Mesenchymal stem cell (in vitro differentiated cells and primary cell): ENCODE measurements around the gene RMND5A.
"Not testable (repeated sequence)": the region's sequence is repeated elsewhere in the genome, so short reads cannot be mapped to it uniquely, and the experiment has no call there.

ENCODE experiments used
- DNase-seq: peaks from one replicate; pipeline ENCODE4 v3.0.0-alpha.2; 2013
- H2AFZ ChIP-seq: one replicate; pipeline ENCODE4 v1.6.1; 2013; ENCODE audit warnings: low read depth, mild to moderate bottlenecking, control low read depth, inconsistent platforms, low read length, moderate library complexity
- H2AK5ac ChIP-seq: 2 replicates; pipeline ENCODE4 v1.6.1; 2013; ENCODE audit warnings: low read length, moderate library complexity, mild to moderate bottlenecking, inconsistent platforms; ENCODE audit not compliant: severe bottlenecking
- H2BK120ac ChIP-seq: one replicate; pipeline ENCODE4 v1.6.1; 2013; ENCODE audit warnings: low read depth, mild to moderate bottlenecking, inconsistent platforms, low read length, moderate library complexity
- H2BK12ac ChIP-seq, 2 experiments: one replicate each; pipeline ENCODE4 v1.6.1; 2013; ENCODE audit warnings: inconsistent platforms in 2 of 2, low read length in 2 of 2, mild to moderate bottlenecking in 2 of 2, moderate library complexity in 2 of 2, control low read depth in 1 of 2
- H2BK15ac ChIP-seq: one replicate; pipeline ENCODE4 v1.6.1; 2013; ENCODE audit warnings: mild to moderate bottlenecking, low read depth, inconsistent platforms; ENCODE audit not compliant: poor library complexity, severe bottlenecking
- H2BK5ac ChIP-seq: 2 replicates; pipeline ENCODE4 v1.6.1; 2013; ENCODE audit warnings: low read depth, mild to moderate bottlenecking, low read length, control low read depth, inconsistent platforms; ENCODE audit not compliant: poor library complexity, severe bottlenecking
- H3K14ac ChIP-seq, 2 experiments: one replicate each; pipeline ENCODE4 v1.6.1; 2013; ENCODE audit warnings: inconsistent platforms in 2 of 2, low read length in 2 of 2, control low read depth in 1 of 2, mild to moderate bottlenecking in 1 of 2, moderate library complexity in 1 of 2
- H3K18ac ChIP-seq, 2 experiments: one replicate each; pipeline ENCODE4 v1.6.1; 2013; ENCODE audit warnings: inconsistent platforms in 2 of 2, low read length in 2 of 2, control low read depth in 1 of 2, low read depth in 1 of 2, mild to moderate bottlenecking in 1 of 2
- H3K23ac ChIP-seq, 2 experiments: one replicate each; pipeline ENCODE4 v1.6.1; 2013; ENCODE audit warnings: inconsistent platforms in 2 of 2, low read length in 2 of 2, mild to moderate bottlenecking in 2 of 2, moderate library complexity in 2 of 2, control low read depth in 1 of 2
- H3K27ac ChIP-seq: 2 replicates; pipeline ENCODE4 v1.5.1; 2013; ENCODE audit warnings: mild to moderate bottlenecking, moderate library complexity, low read length, control low read depth, inconsistent platforms; ENCODE audit not compliant: poor library complexity, severe bottlenecking
- H3K27me3 ChIP-seq, 2 experiments: 2 replicates each; pipeline versions ENCODE4 v1.6.1 to v1.7.0; 2013; ENCODE audit warnings: low read length in 2 of 2, mild to moderate bottlenecking in 2 of 2, moderate library complexity in 2 of 2, control low read depth in 1 of 2, inconsistent platforms in 1 of 2; ENCODE audit not compliant: control insufficient read depth in 1 of 2, insufficient read depth in 1 of 2
- H3K36me3 ChIP-seq, 2 experiments: 2 replicates each; pipeline versions ENCODE4 v1.6.1 to v1.7.0; 2013; ENCODE audit warnings: low read length in 2 of 2, control low read depth in 1 of 2, inconsistent platforms in 1 of 2, low read depth in 1 of 2, mild to moderate bottlenecking in 1 of 2; ENCODE audit not compliant: insufficient read depth in 2 of 2, control insufficient read depth in 1 of 2
- H3K4ac ChIP-seq, 2 experiments: one replicate each; pipeline ENCODE4 v1.6.1; 2013; ENCODE audit warnings: inconsistent platforms in 2 of 2, low read length in 2 of 2, mild to moderate bottlenecking in 2 of 2, moderate library complexity in 2 of 2, control low read depth in 1 of 2, low read depth in 1 of 2
- H3K4me1 ChIP-seq: 2 replicates; pipeline ENCODE4 v1.6.1; 2013; ENCODE audit warnings: low read depth, low read length, control low read depth; ENCODE audit not compliant: control insufficient read depth, insufficient read depth
- H3K4me2 ChIP-seq: 2 replicates; pipeline ENCODE4 v1.6.1; 2013; ENCODE audit warnings: low read length, mild to moderate bottlenecking, inconsistent platforms; ENCODE audit not compliant: poor library complexity, severe bottlenecking
- H3K4me3 ChIP-seq, 2 experiments: 2 replicates each; pipeline versions ENCODE4 v1.5.1 to v1.7.0; 2013; ENCODE audit warnings: low read length in 2 of 2, mild to moderate bottlenecking in 2 of 2, control low read depth in 1 of 2, low read depth in 1 of 2; ENCODE audit not compliant: insufficient read depth in 1 of 2
- H3K79me1 ChIP-seq: replicated peaks from 2 replicates; pipeline ENCODE4 v1.6.1; 2013; ENCODE audit warnings: mild to moderate bottlenecking, control low read depth, low read length, inconsistent platforms; ENCODE audit not compliant: poor library complexity, severe bottlenecking
- H3K9ac ChIP-seq: 2 replicates; pipeline ENCODE4 v1.7.0; 2013; ENCODE audit warnings: mild to moderate bottlenecking, low read length, moderate library complexity
- H3K9me3 ChIP-seq: 2 replicates; pipeline ENCODE4 v1.7.0; 2013; ENCODE audit warnings: mild to moderate bottlenecking, low read length; ENCODE audit not compliant: control insufficient read depth
- H4K8ac ChIP-seq: one replicate; pipeline ENCODE4 v1.6.1; 2013; ENCODE audit warnings: inconsistent platforms, mild to moderate bottlenecking, low read length, moderate library complexity
- H4K91ac ChIP-seq: one replicate; pipeline ENCODE4 v1.6.1; 2013; ENCODE audit warnings: mild to moderate bottlenecking, low read length, inconsistent platforms
- WGBS: methylation state at CpG from one replicate; pipeline ENCODE4 v1.1.7; 2013; ENCODE audit warnings: mixed read lengths; 5-methylcytosine and 5-hydroxymethylcytosine counted together

The RMND5A gene

GRCh38 chr2:86725706-86726105 lies 5.6 kb downstream of the RMND5A start:
- not testable (repeated sequence) for H3K36me3 ChIP-seq, H2BK12ac ChIP-seq

DNA sequence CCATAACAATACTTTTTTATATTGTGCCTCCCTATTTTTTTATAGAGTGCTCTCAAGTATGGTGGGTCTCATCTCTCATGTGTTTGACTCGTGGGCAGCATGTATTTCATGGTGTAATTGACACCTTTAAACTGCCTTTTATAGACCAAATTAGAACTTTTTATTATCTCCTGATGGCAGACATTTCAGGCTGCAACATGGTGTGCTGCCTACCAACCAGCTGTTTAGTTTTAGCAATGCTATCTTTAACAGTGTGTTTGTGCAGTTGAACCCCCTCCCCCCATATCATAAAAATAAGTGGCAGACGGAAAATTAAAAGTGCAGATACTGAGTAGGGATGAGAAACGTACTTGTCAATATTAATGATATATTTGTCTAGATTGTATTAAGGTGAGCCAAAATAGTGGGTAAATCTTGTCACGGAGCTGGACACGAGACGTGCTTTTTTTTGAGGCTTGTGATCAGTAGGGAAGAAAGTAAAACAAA lies 12.0 kb downstream of the RMND5A start:
- no CpG with 5 or more reads among the region's 6 CpGs for WGBS

More at GRCh38 chr2:86725706-86726105, 5.6 kb downstream of the RMND5A start:
- H3K79me1 ChIP-seq, H3K14ac ChIP-seq, H3K4me3 ChIP-seq, H3K23ac ChIP-seq, H2BK15ac ChIP-seq, H3K9ac ChIP-seq, H3K4ac ChIP-seq, H3K27ac ChIP-seq, H2BK120ac ChIP-seq, H2AFZ ChIP-seq, H3K4me1 ChIP-seq, H2AK5ac ChIP-seq, H2BK5ac ChIP-seq, DNase-seq, H4K91ac ChIP-seq, H4K8ac ChIP-seq, H3K4me2 ChIP-seq, H3K9me3 ChIP-seq, H3K18ac ChIP-seq, H3K27me3 ChIP-seq: not testable (repeated sequence)
- no CpG with 5 or more reads among the region's 2 CpGs for WGBS

GRCh38 chr2:86732837-86733236 lies 12.7 kb downstream of the RMND5A start:
- not testable (repeated sequence) for H3K9ac ChIP-seq, H3K18ac ChIP-seq, H3K27me3 ChIP-seq, H3K4me2 ChIP-seq, H3K4me3 ChIP-seq, H3K79me1 ChIP-seq, DNase-seq, H3K36me3 ChIP-seq, H3K14ac ChIP-seq, H2BK15ac ChIP-seq, H3K4ac ChIP-seq, H2BK12ac ChIP-seq, H3K27ac ChIP-seq, H2BK5ac ChIP-seq, H3K4me1 ChIP-seq, H3K9me3 ChIP-seq, H4K91ac ChIP-seq, H3K23ac ChIP-seq, H2AK5ac ChIP-seq, H4K8ac ChIP-seq, H2AFZ ChIP-seq, H2BK120ac ChIP-seq

More for the DNA sequence above, 12.0 kb downstream of the RMND5A start:
- not testable (repeated sequence) for H2AFZ ChIP-seq, H3K4me3 ChIP-seq, H3K23ac ChIP-seq, H3K4me2 ChIP-seq, H2AK5ac ChIP-seq, H3K79me1 ChIP-seq, H3K18ac ChIP-seq, H2BK15ac ChIP-seq, H2BK12ac ChIP-seq, H3K36me3 ChIP-seq, H3K4me1 ChIP-seq, H3K9me3 ChIP-seq, H3K27ac ChIP-seq, H3K14ac ChIP-seq, H3K9ac ChIP-seq, H3K27me3 ChIP-seq, H4K8ac ChIP-seq, H4K91ac ChIP-seq, DNase-seq, H2BK120ac ChIP-seq, H3K4ac ChIP-seq, H2BK5ac ChIP-seq

GRCh38 chr2:86733528-86733927 lies 13.4 kb downstream of the RMND5A start:
- not testable (repeated sequence) for DNase-seq, H3K18ac ChIP-seq, H3K27ac ChIP-seq, H2BK12ac ChIP-seq, H3K4me2 ChIP-seq, H3K4me3 ChIP-seq, H4K8ac ChIP-seq, H2AK5ac ChIP-seq, H3K4ac ChIP-seq, H3K4me1 ChIP-seq, H3K36me3 ChIP-seq, H3K14ac ChIP-seq, H3K23ac ChIP-seq, H3K9ac ChIP-seq, H2BK5ac ChIP-seq, H2BK120ac ChIP-seq, H2BK15ac ChIP-seq, H3K79me1 ChIP-seq, H3K9me3 ChIP-seq, H2AFZ ChIP-seq, H3K27me3 ChIP-seq, H4K91ac ChIP-seq
- WGBS: no CpG with 5 or more reads among the region's 4 CpGs
